MCF 10A (cell line): ENCODE results near the gene ZNF718. TPM values are rescaled to one million over a fixed set of nuclear protein-coding genes. Genes with fewer than 3 reads are reported as not detected.

Experiments used
- BruUV-seq: library from RNA; stranded (reverse); fragments of 400-500 nt; replicated peaks from 2 replicates; lab custom pipeline; 2021; lab: Mats Ljungman, UMichigan
- CTCF ChIA-PET: fragments of 300-600 bp; sonication (Branson Sonifier 250); formaldehyde crosslinking; extraction: SDS; loops from one replicate; lab custom pipeline; 2021; ENCODE audit warnings: antibody characterized with exemption, inconsistent platforms; lab: Yijun Ruan, JAX
- POLR2A ChIA-PET: fragments of 300-600, 350-650 bp; sonication (Branson Sonifier 250); formaldehyde crosslinking; extraction: SDS; loops from one replicate; lab custom pipeline; 2020; ENCODE audit warnings: antibody characterized with exemption, inconsistent platforms; lab: Yijun Ruan, JAX
- DNase-seq: peaks from one replicate; pipeline ENCODE4 v3.0.0-alpha.2; 2018; ENCODE audit not compliant: unreplicated experiment
- H3K27ac Mint-ChIP-seq: one replicate; pipeline ENCODE4 v1.8.0; 2022; ENCODE audit warnings: mild to moderate bottlenecking, low read depth, mixed read lengths; ENCODE audit not compliant: unreplicated experiment
- H3K27me3 Mint-ChIP-seq: one replicate; pipeline ENCODE4 v1.8.0; 2022; ENCODE audit warnings: mixed read lengths; ENCODE audit not compliant: insufficient read depth, unreplicated experiment
- H3K36me3 Mint-ChIP-seq: one replicate; pipeline ENCODE4 v1.8.0; 2022; ENCODE audit warnings: mild to moderate bottlenecking, moderate library complexity, mixed read lengths; ENCODE audit not compliant: insufficient read depth, unreplicated experiment
- H3K4me1 Mint-ChIP-seq: one replicate; pipeline ENCODE4 v1.8.0; 2022; ENCODE audit warnings: mixed read lengths; ENCODE audit not compliant: insufficient read depth, unreplicated experiment
- H3K4me3 Mint-ChIP-seq: one replicate; pipeline ENCODE4 v1.8.0; 2022; ENCODE audit warnings: mild to moderate bottlenecking, moderate library complexity, mixed read lengths; ENCODE audit not compliant: unreplicated experiment
- H3K9me3 Mint-ChIP-seq: one replicate; pipeline ENCODE4 v1.8.0; 2022; ENCODE audit warnings: mixed read lengths; ENCODE audit not compliant: unreplicated experiment
- intact Hi-C: fragments of 100-400 bp; cut with micrococcal nuclease; formaldehyde crosslinking; loops from 2 replicates; pipeline ENCODE4 v1.14.1; 2022
- total RNA-seq: library from RNA; stranded (reverse); gene quantifications from 2 replicates; pipeline ENCODE4 v1.2.3, GENCODE V29; 2022
- TF ChIP-seq, protein P1 (sequence below): fragments of 200-600 bp; IDR thresholded peaks from one replicate; pipeline ENCODE4 v1.8.0; 2022; ENCODE audit warnings: antibody characterized with exemption, mild to moderate bottlenecking; ENCODE audit not compliant: unreplicated experiment

ZNF718 gene
- total RNA-seq, 1 experiment from 2014 or later = 10.8 TPM

DNA sequence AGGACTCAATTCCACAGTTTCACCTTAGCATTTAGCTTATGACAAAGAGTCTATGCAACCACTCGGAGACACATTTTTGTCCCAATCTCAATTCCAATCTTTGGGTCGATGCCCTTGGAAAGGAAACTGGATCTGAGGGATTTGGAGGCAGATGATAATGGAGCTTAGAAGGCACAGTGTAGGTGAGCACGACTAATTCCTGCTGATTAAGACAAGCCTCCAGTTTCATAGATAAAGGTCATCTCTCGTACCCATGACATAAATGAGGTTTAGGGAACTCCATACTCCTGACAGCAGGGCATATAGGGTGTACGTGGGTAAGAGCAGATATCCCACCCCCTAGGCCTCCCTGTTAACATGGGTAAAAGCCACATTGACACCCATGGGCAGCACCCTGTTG, 24.4 kb upstream of the ZNF718 start:
- no TSS peak for BruUV-seq
- no peaks in the 10 kb centered on the region for H3K4me1 Mint-ChIP-seq
- peaks cover 7% of the 10 kb centered on the region for H3K9me3 Mint-ChIP-seq
- H3K27me3 Mint-ChIP-seq = no peaks in the 10 kb centered on the region
- no peak overlapping the region for H3K27ac Mint-ChIP-seq
- no peak overlapping the region for H3K4me3 Mint-ChIP-seq
- POLR2A ChIA-PET = no interaction called here
- CTCF ChIA-PET = no interaction called here
- peaks cover 6% of the 10 kb centered on the region for H3K36me3 Mint-ChIP-seq
- intact Hi-C loops = no loop called here
- TF ChIP-seq, protein P1, sequence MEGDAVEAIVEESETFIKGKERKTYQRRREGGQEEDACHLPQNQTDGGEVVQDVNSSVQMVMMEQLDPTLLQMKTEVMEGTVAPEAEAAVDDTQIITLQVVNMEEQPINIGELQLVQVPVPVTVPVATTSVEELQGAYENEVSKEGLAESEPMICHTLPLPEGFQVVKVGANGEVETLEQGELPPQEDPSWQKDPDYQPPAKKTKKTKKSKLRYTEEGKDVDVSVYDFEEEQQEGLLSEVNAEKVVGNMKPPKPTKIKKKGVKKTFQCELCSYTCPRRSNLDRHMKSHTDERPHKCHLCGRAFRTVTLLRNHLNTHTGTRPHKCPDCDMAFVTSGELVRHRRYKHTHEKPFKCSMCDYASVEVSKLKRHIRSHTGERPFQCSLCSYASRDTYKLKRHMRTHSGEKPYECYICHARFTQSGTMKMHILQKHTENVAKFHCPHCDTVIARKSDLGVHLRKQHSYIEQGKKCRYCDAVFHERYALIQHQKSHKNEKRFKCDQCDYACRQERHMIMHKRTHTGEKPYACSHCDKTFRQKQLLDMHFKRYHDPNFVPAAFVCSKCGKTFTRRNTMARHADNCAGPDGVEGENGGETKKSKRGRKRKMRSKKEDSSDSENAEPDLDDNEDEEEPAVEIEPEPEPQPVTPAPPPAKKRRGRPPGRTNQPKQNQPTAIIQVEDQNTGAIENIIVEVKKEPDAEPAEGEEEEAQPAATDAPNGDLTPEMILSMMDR = no peak
- DNase-seq = no peak

DNA sequence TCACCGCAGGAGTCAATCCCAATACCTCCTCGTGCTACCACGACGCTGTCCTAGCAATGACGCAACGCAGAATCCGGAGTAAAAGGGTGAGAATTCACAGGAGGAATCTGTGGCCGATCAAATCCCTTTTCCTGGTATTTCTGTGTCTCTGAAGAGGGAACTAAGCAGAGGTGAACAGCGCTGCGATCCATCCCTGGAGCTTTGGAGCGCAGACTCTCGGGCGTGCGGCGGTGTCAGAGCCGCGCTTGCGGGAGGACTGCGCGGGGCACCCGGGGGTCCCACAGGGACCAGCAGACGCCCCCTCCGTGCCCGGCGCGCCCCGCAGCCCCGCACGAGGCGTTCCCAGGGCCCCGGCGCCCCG, 17.2 kb upstream of the ZNF718 start:
- Mint-ChIP-seq H3K4me1 (no peaks in the 10 kb centered on the region), H3K27ac (no peak overlapping the region), H3K27me3 (no peaks in the 10 kb centered on the region), H3K9me3 (peaks cover 32% of the 10 kb centered on the region), H3K36me3 (no peaks in the 10 kb centered on the region), H3K4me3 (no peak overlapping the region)
- ChIA-PET POLR2A (no interaction called here), CTCF (no interaction called here)
- TF ChIP-seq, protein P1 = no peak
- DNase-seq = no peak
- BruUV-seq = no TSS peak
- intact Hi-C loops = no loop called here

DNA sequence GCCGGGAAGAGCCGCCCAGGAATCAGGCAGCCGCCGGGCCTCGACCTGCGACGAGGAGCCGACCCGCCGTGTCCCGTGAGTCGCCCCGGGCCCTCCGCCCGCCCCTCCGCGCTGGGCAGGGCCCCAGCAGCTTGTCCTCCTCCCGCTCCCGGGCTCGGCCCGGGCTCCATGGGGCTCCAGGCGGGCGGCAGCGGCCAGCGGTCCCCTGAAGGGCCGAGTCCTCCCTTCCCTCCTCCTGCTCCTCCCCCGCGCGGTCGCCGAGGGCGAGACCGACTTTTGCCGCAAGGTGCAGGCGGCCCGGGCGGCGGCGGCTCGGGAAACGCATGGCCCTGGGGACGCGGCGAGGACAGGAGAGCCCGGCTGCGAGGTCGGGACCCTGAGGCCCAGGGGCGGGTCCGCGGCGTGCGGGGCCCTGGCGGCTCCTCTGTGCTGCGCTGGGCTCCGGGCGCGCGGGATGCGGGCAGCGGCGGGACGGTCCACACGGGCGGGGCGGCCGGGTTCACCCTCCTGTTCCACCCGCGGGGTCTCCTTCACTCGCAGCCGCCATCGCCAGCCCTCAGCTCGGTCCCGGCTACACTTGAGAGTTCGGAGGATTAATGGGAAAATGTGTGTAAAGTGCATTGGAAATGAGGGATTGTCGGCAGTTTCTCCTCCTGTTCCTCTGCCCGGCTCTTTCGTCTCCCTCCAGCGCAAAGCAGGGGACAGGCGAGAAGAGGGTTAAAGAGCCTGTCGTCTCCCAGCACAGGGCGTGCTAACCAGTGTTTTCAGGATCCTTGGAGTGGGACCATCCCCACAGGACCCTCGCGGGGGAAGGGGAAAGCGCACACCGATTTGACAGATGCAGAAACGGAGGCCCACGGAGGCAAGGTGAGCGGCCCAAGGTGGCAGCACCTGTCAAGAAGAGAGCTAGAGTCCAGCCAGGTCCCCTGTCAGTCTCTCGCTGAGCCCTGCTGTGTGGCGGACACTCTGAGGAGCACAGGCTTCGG, 16.6 kb upstream of the ZNF718 start:
- H3K4me1 Mint-ChIP-seq = no peaks in the 10 kb centered on the region
- no peak overlapping the region for H3K27ac Mint-ChIP-seq
- intact Hi-C loops = no loop called here
- ChIA-PET CTCF (no interaction called here), POLR2A (no interaction called here)
- no TSS peak for BruUV-seq
- DNase-seq = no peak
- no peak overlapping the region for H3K4me3 Mint-ChIP-seq
- peaks cover 32% of the 10 kb centered on the region for H3K9me3 Mint-ChIP-seq
- H3K36me3 Mint-ChIP-seq = no peaks in the 10 kb centered on the region
- H3K27me3 Mint-ChIP-seq = no peaks in the 10 kb centered on the region
- TF ChIP-seq, protein P1 = no peak

DNA sequence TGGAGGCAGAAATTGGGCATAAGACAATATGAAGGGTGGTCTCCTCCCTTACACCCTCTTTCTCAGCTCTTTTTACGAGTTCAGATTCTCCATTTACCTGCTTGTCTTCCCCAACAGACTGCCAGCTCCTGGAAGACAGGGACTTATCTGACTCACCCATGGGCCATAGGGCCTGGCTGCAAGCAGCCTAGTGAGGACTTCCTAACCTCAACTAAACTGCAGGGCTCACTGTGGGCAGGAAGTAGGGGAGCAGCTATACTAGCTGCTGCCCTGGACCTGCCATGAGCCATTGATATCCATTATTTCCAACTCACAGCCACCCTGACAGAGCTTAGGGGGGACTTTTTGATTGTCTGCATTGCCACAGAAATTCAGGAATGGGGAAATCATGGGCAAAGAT, 11.5 kb upstream of the ZNF718 start:
- no peak for DNase-seq
- no peaks in the 10 kb centered on the region for H3K27me3 Mint-ChIP-seq
- TF ChIP-seq, protein P1 = no peak
- peaks cover 9% of the 10 kb centered on the region for H3K4me1 Mint-ChIP-seq
- H3K4me3 Mint-ChIP-seq = no peak overlapping the region
- intact Hi-C loops = no loop called here
- no TSS peak for BruUV-seq
- no peaks in the 10 kb centered on the region for H3K36me3 Mint-ChIP-seq
- no peak overlapping the region for H3K27ac Mint-ChIP-seq
- CTCF ChIA-PET = interaction anchor here (0.7 kb wide), 1 partner anchor 243 kb away, joined by 3 read pairs; no protein-coding TSS in a partner anchor
- H3K9me3 Mint-ChIP-seq = peaks cover 31% of the 10 kb centered on the region
- POLR2A ChIA-PET = no interaction called here
